Measurements from ENCODE around the gene SYCP2. TPM values are rescaled to one million over a fixed set of nuclear protein-coding genes. Genes with fewer than 3 reads are reported as not detected.
"Not testable (repeated sequence)": the region's sequence is repeated elsewhere in the genome, so short reads cannot be mapped to it uniquely, and the experiment has no call there.

SYCP2 gene
- total RNA-seq, 1 donor from 2014 or later: 5.3 TPM

DNA sequence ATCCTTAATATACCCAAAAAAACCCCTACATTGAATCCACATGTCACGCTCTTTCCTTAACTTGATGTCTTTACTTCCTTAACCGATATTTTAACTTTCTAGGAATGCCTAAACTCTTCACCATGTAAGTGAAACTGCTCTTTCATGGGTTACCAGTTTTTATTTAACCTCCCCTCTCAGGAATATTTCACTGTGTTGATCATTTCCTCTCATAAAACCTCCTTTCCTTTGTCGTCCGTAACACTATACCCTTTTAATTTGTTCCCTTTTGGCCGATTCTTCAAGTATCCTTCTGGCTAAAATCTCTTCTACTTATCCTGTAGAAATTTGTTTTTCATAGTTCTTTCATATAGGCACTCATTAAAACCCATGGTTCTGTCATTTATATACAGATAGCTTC lies 24.6 kb downstream of the SYCP2 start:
- no peak overlapping the region for H3K27ac Mint-ChIP-seq
- intact Hi-C loops (cut with micrococcal nuclease): no loop called here
- H3K27me3 Mint-ChIP-seq: peaks cover 8% of the 10 kb centered on the region
- peaks cover 2% of the 10 kb centered on the region for H3K4me1 Mint-ChIP-seq
- H3K36me3 Mint-ChIP-seq (ENCODE audit: low read depth): no peaks in the 10 kb centered on the region
- no peak overlapping the region for H3K4me3 Mint-ChIP-seq
- no peak for DNase-seq
- no peaks in the 10 kb centered on the region for H3K9me3 Mint-ChIP-seq

DNA sequence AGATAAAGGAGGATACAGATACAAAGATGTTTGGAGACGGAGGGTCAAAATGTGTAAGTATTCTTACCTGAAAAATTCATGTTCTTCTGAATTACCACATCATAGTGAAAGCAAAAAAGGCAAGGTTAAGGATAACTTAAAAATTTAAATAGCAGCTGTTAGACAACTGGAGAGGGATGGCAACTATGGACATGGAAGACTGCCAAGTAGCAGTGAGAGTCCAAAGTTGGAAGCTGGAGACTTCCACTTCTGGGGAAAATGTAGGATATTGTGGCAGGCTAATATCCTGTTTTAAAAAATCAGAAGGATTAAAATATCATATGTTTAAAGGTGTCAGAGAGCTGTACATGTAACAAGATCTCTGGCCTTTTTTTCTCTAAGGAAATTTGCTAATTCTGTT lies 29.8 kb downstream of the SYCP2 start:
- intact Hi-C loops (cut with micrococcal nuclease): no loop called here
- H3K9me3 Mint-ChIP-seq: no peaks in the 10 kb centered on the region
- H3K4me3 Mint-ChIP-seq: no peak overlapping the region
- no peaks in the 10 kb centered on the region for H3K36me3 Mint-ChIP-seq (ENCODE audit: low read depth)
- H3K4me1 Mint-ChIP-seq: no peaks in the 10 kb centered on the region
- DNase-seq: no peak
- no peak overlapping the region for H3K27ac Mint-ChIP-seq
- peaks cover 17% of the 10 kb centered on the region for H3K27me3 Mint-ChIP-seq

DNA sequence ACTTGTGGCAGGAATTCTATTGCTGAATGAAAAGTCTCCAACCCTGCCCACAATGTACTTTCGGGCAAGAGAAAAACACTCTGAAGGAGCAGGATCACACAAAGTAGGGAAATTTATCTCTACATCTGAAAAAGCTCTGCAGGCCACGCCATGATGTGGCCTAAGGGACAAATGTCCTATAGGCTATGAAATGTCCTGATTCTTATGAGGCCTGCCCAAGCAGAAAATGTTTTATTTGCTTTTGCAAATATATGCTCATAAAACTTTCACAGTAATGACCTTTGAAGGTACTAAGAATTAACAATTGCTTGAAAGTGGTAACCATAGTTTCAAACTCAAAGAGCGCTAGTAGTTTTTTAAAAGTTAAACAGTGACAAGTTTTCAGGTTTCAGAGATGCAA lies 31.0 kb downstream of the SYCP2 start:
- Mint-ChIP-seq H3K27ac (no peak overlapping the region), H3K4me3 (no peak overlapping the region), H3K9me3 (no peaks in the 10 kb centered on the region), H3K4me1 (no peaks in the 10 kb centered on the region), H3K27me3 (peaks cover 17% of the 10 kb centered on the region), H3K36me3 (ENCODE audit: low read depth) (no peaks in the 10 kb centered on the region)
- no peak for DNase-seq
- intact Hi-C loops (cut with micrococcal nuclease): no loop called here

- Mint-ChIP-seq H3K9me3 (no peaks in the 10 kb centered on the region), H3K4me1 (no peaks in the 10 kb centered on the region), H3K27ac (no peak overlapping the region), H3K36me3 (ENCODE audit: low read depth) (no peaks in the 10 kb centered on the region), H3K4me3 (no peak overlapping the region), H3K27me3 (peaks cover 10% of the 10 kb centered on the region)
- intact Hi-C loops (cut with micrococcal nuclease): no loop called here
- no peak for DNase-seq
Observed at GRCh38 chr20:59895908-59896307, 37.5 kb downstream of the SYCP2 start.

GRCh38 chr20:59891581-59891980 lies 41.9 kb downstream of the SYCP2 start:
- Mint-ChIP-seq H3K4me1 (no peaks in the 10 kb centered on the region), H3K27ac (no peak overlapping the region), H3K27me3 (peaks cover 6% of the 10 kb centered on the region), H3K36me3 (ENCODE audit: low read depth) (peaks cover 2% of the 10 kb centered on the region), H3K4me3 (no peak overlapping the region), H3K9me3 (peaks cover 3% of the 10 kb centered on the region)
- intact Hi-C loops (cut with micrococcal nuclease): no loop called here
- no peak for DNase-seq

GRCh38 chr20:59890035-59890434 lies 43.4 kb downstream of the SYCP2 start:
- intact Hi-C loops (cut with micrococcal nuclease); H3K4me3 Mint-ChIP-seq; DNase-seq; H3K27ac Mint-ChIP-seq; H3K9me3 Mint-ChIP-seq; H3K36me3 Mint-ChIP-seq (ENCODE audit: low read depth); H3K4me1 Mint-ChIP-seq; H3K27me3 Mint-ChIP-seq: not testable (repeated sequence)

DNA sequence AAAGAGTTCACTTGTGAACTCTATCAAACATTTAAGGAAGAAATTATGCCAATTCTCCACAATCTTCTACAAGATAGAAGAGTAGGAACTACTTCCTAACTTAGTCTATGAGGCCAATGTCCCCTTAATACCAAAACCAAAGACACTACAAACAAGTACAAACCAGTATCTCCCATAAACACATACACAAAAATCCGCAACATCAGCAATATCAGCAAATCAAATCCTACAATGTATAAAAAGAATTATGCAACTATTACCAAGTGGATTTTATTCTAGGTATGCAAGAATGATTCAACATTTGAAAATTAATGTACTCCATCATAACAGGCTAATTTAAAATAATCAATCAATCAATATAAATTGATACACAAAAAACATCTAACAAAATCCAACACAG lies 45.4 kb downstream of the SYCP2 start:
- H3K27me3 Mint-ChIP-seq: no peaks in the 10 kb centered on the region
- H3K4me3 Mint-ChIP-seq: no peak overlapping the region
- peaks cover 2% of the 10 kb centered on the region for H3K36me3 Mint-ChIP-seq (ENCODE audit: low read depth)
- DNase-seq: no peak
- H3K4me1 Mint-ChIP-seq: no peaks in the 10 kb centered on the region
- H3K27ac Mint-ChIP-seq: no peak overlapping the region
- peaks cover 3% of the 10 kb centered on the region for H3K9me3 Mint-ChIP-seq
- intact Hi-C loops (cut with micrococcal nuclease): no loop called here

DNA sequence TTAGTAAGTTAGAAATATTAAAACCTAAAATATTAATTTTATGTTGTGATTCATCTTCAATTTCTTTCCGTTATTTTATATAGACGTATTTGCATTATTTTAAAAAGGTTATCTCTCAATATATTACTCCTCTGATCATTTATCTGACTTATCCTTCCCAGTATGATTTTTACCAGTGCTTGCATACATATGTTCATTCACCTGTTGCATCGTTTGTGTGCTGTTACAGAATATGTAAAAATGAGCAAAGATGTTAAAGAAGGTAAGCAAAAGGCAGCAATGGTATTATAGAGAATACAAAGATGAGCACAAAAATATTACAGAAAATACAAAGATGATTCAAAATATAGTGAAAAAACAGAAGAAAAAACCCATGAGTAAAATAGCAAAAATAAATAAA lies 48.9 kb downstream of the SYCP2 start:
- H3K27me3 Mint-ChIP-seq: no peaks in the 10 kb centered on the region
- H3K36me3 Mint-ChIP-seq (ENCODE audit: low read depth): no peaks in the 10 kb centered on the region
- no peak overlapping the region for H3K27ac Mint-ChIP-seq
- DNase-seq: no peak
- H3K9me3 Mint-ChIP-seq: no peaks in the 10 kb centered on the region
- H3K4me3 Mint-ChIP-seq: no peak overlapping the region
- no peaks in the 10 kb centered on the region for H3K4me1 Mint-ChIP-seq
- intact Hi-C loops (cut with micrococcal nuclease): no loop called here

DNA sequence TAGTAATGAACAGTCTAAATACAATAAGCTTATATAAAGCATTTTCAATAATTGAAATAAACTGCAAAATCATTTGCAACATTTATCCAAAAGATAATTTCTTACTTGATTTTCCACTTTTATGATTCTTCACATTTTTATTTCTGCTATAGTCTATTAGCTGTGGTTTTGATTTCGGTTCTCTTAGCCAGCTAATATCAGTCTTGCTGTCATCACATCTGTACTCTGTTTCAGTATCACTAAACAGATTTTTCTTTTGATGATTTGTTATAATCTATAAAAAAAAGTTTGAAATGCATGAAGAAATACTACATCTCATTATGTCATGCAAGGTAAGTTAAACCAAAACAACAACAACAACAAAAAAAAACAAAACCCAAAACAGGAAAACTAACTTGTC lies 53.2 kb downstream of the SYCP2 start:
- no peaks in the 10 kb centered on the region for H3K27me3 Mint-ChIP-seq
- no peaks in the 10 kb centered on the region for H3K36me3 Mint-ChIP-seq (ENCODE audit: low read depth)
- no peaks in the 10 kb centered on the region for H3K4me1 Mint-ChIP-seq
- H3K9me3 Mint-ChIP-seq: no peaks in the 10 kb centered on the region
- intact Hi-C loops (cut with micrococcal nuclease): no loop called here
- H3K27ac Mint-ChIP-seq: no peak overlapping the region
- DNase-seq: no peak
- no peak overlapping the region for H3K4me3 Mint-ChIP-seq

GRCh38 chr20:59873409-59873808 lies 60.0 kb downstream of the SYCP2 start:
- Mint-ChIP-seq H3K4me3 (no peak overlapping the region), H3K9me3 (no peaks in the 10 kb centered on the region), H3K36me3 (ENCODE audit: low read depth) (no peaks in the 10 kb centered on the region), H3K27ac (no peak overlapping the region), H3K27me3 (peaks cover 7% of the 10 kb centered on the region), H3K4me1 (no peaks in the 10 kb centered on the region)
- DNase-seq: no peak
- intact Hi-C loops (cut with micrococcal nuclease): no loop called here

- Mint-ChIP-seq H3K4me1 (no peaks in the 10 kb centered on the region), H3K36me3 (ENCODE audit: low read depth) (no peaks in the 10 kb centered on the region), H3K27me3 (peaks cover 9% of the 10 kb centered on the region), H3K4me3 (no peak overlapping the region), H3K27ac (no peak overlapping the region), H3K9me3 (no peaks in the 10 kb centered on the region)
- DNase-seq: no peak
- intact Hi-C loops (cut with micrococcal nuclease): no loop called here
Observed at GRCh38 chr20:59871096-59871495, 62.3 kb downstream of the SYCP2 start.

DNA sequence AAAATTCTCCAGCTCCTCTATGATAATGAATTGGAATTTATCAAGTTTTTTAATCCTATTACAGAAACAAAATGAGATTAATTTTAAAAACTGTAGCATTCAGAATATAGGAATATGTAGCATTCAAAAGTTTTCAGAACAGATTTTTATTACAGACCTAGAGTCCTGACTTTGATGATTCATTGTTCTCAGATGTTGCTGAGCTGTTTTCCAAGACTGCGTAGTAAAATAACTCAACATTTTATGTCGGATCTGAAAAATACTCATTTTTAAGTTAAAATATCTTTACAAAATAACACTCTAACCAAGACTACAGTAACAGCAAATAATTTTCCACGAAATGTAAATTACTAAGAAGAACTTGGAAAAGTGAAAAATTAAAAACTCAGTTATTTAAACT lies 67.1 kb downstream of the SYCP2 start:
- no peak for DNase-seq
- no peak overlapping the region for H3K27ac Mint-ChIP-seq

GRCh38 chr20:59864726-59865125 lies 68.7 kb downstream of the SYCP2 start:
- H3K4me3 Mint-ChIP-seq: no peak overlapping the region
- H3K36me3 Mint-ChIP-seq (ENCODE audit: low read depth): no peaks in the 10 kb centered on the region
- intact Hi-C loops (cut with micrococcal nuclease): no loop called here
- peaks cover 5% of the 10 kb centered on the region for H3K9me3 Mint-ChIP-seq
- no peak for DNase-seq
- H3K4me1 Mint-ChIP-seq: no peaks in the 10 kb centered on the region
- H3K27me3 Mint-ChIP-seq: peaks cover 7% of the 10 kb centered on the region
- no peak overlapping the region for H3K27ac Mint-ChIP-seq

More for the DNA sequence above, 67.1 kb downstream of the SYCP2 start:
- Mint-ChIP-seq H3K4me3 (no peak overlapping the region), H3K9me3 (peaks cover 4% of the 10 kb centered on the region), H3K4me1 (no peaks in the 10 kb centered on the region), H3K36me3 (ENCODE audit: low read depth) (no peaks in the 10 kb centered on the region), H3K27me3 (peaks cover 11% of the 10 kb centered on the region)
- intact Hi-C loops (cut with micrococcal nuclease): no loop called here

- H3K27me3 Mint-ChIP-seq: peaks cover 4% of the 10 kb centered on the region
- H3K4me1 Mint-ChIP-seq: no peaks in the 10 kb centered on the region
- intact Hi-C loops (cut with micrococcal nuclease): no loop called here
- H3K27ac Mint-ChIP-seq: no peak overlapping the region
- no peaks in the 10 kb centered on the region for H3K36me3 Mint-ChIP-seq (ENCODE audit: low read depth)
- H3K9me3 Mint-ChIP-seq: peaks cover 5% of the 10 kb centered on the region
- no peak overlapping the region for H3K4me3 Mint-ChIP-seq
- no peak for DNase-seq
Observed at GRCh38 chr20:59863058-59863457, 70.4 kb downstream of the SYCP2 start.

DNA sequence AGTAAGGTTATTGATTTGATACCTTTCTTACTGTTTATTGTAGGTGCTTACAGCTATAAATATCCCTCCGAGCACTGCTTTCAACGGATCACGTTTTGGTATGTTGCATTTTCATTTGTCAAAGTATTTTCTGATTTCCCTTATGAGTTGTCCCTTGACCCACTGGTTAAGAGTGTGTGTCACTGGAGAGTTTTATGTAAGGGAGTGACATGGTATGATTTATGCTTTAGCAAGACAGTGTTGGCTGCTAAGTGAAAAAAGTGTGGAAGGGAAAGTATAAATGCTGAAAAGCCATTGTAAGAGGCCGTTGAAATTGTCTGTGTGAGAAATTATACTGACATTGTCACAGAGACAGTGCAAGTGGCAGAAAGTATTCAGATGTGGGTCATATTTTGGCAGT lies 72.0 kb downstream of the SYCP2 start:
- H3K27me3 Mint-ChIP-seq: peaks cover 2% of the 10 kb centered on the region
- H3K4me1 Mint-ChIP-seq: no peaks in the 10 kb centered on the region
- H3K4me3 Mint-ChIP-seq: no peak overlapping the region
- DNase-seq: no peak
- H3K27ac Mint-ChIP-seq: no peak overlapping the region
- intact Hi-C loops (cut with micrococcal nuclease): no loop called here
- no peaks in the 10 kb centered on the region for H3K36me3 Mint-ChIP-seq (ENCODE audit: low read depth)
- peaks cover 5% of the 10 kb centered on the region for H3K9me3 Mint-ChIP-seq
